Lower leg skin (tissue), 3 donors: ENCODE measurements around the gene TUBA3C.

ENCODE experiments used
- POLR2A ChIP-seq, 2 donors: fragments of 450-650 bp; IDR thresholded peaks; one replicate each; pipeline ENCODE4 v1.6.1; 2016 to 2017; ENCODE audit warnings: antibody characterized with exemption in 2 of 2, mild to moderate bottlenecking in 1 of 2, moderate library complexity in 1 of 2
- TF ChIP-seq, protein P1 (sequence below), 3 donors: fragments of 450-650 bp; IDR thresholded peaks; one replicate each; pipeline ENCODE4 v1.5.1; 2016; ENCODE audit warnings: antibody characterized with exemption in 3 of 3, mild to moderate bottlenecking in 3 of 3, moderate library complexity in 2 of 3

DNA sequence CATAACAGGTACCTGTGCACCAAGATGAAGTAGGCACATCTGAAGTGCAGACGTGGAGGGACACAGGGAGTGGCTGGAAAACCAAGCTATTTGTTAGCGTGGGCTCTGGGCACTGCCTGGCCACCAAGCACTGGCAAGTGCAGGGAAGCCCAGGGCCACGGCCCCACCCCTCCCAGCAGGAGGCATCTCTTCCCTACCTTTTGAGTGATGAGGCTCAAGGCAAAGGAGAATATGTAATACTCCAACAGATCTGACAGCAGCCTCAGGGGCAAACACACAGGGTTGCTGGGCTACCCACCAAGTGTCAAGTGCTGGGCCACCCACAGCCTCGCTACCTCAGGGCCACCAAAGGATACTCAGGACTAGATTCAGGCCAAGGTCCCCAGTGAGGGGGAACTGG lies 11.6 kb downstream of the TUBA3C start:
- TF ChIP-seq, protein P1, sequence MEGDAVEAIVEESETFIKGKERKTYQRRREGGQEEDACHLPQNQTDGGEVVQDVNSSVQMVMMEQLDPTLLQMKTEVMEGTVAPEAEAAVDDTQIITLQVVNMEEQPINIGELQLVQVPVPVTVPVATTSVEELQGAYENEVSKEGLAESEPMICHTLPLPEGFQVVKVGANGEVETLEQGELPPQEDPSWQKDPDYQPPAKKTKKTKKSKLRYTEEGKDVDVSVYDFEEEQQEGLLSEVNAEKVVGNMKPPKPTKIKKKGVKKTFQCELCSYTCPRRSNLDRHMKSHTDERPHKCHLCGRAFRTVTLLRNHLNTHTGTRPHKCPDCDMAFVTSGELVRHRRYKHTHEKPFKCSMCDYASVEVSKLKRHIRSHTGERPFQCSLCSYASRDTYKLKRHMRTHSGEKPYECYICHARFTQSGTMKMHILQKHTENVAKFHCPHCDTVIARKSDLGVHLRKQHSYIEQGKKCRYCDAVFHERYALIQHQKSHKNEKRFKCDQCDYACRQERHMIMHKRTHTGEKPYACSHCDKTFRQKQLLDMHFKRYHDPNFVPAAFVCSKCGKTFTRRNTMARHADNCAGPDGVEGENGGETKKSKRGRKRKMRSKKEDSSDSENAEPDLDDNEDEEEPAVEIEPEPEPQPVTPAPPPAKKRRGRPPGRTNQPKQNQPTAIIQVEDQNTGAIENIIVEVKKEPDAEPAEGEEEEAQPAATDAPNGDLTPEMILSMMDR (IDR thresholded peaks at IDR 0.05): no peak
- TF ChIP-seq POLR2A (IDR thresholded peaks at IDR 0.05): no peak
